Effector memory CD8-positive, alpha-beta T cell (primary cell): Measurements from ENCODE around the gene SNUPN.
"Not testable (repeated sequence)": the region's sequence is repeated elsewhere in the genome, so short reads cannot be mapped to it uniquely, and the experiment has no call there.

ENCODE experiments used
- ATAC-seq: fragments of 150-1000 bp; cut with Tn5 transposase; replicated peaks from 2 replicates; pipeline ENCODE4 v1.10.0; 2021; ENCODE audit warnings: mild to moderate bottlenecking, moderate library complexity
- DNase-seq, 3 experiments: peaks; one replicate each; pipeline ENCODE4 v3.0.0; 2021
- H3K27ac Mint-ChIP-seq, 2 donors: one replicate each; pipeline ENCODE4 v1.8.0; 2022; ENCODE audit warnings: mild to moderate bottlenecking in 2 of 2, mixed read lengths in 2 of 2, moderate library complexity in 2 of 2
- H3K27me3 Mint-ChIP-seq, 2 donors: one replicate each; pipeline ENCODE4 v1.8.0; 2022; ENCODE audit warnings: mixed read lengths in 2 of 2
- H3K36me3 Mint-ChIP-seq: one replicate; pipeline ENCODE4 v1.8.0; 2022; ENCODE audit warnings: mild to moderate bottlenecking, moderate library complexity, mixed read lengths; ENCODE audit not compliant: insufficient read depth
- H3K4me1 Mint-ChIP-seq, 2 donors: one replicate each; pipeline ENCODE4 v1.8.0; 2022; ENCODE audit warnings: low read depth in 2 of 2, mixed read lengths in 2 of 2
- H3K4me3 Mint-ChIP-seq, 2 donors: one replicate each; pipeline ENCODE4 v1.8.0; 2022; ENCODE audit warnings: mild to moderate bottlenecking in 2 of 2, mixed read lengths in 2 of 2, moderate library complexity in 2 of 2
- H3K9me3 Mint-ChIP-seq, 2 donors: one replicate each; pipeline ENCODE4 v1.8.0; 2022; ENCODE audit warnings: mixed read lengths in 2 of 2

SNUPN gene

GRCh38 chr15:75577401-75578172 lies 47.9 kb downstream of the SNUPN start:
- H3K4me1 Mint-ChIP-seq: peaks cover 27 to 34% of the 10 kb centered on the region in 2 donors
- no peak for DNase-seq

GRCh38 chr15:75573648-75574384 lies 51.7 kb downstream of the SNUPN start:
- peak overlapping the region in 1 of 2 donors; percentile 9 for H3K4me3 Mint-ChIP-seq

More at GRCh38 chr15:75577401-75578172, 47.9 kb downstream of the SNUPN start:
- ATAC-seq: no peak
- H3K27ac Mint-ChIP-seq: peak overlapping the region; percentile 94 to 97
- H3K4me3 Mint-ChIP-seq: peak overlapping the region; percentile 95 to 97
- peaks cover 6% of the 10 kb centered on the region for H3K36me3 Mint-ChIP-seq
- H3K27me3 Mint-ChIP-seq: no peaks in the 10 kb centered on the region
- no peaks in the 10 kb centered on the region for H3K9me3 Mint-ChIP-seq

DNA sequence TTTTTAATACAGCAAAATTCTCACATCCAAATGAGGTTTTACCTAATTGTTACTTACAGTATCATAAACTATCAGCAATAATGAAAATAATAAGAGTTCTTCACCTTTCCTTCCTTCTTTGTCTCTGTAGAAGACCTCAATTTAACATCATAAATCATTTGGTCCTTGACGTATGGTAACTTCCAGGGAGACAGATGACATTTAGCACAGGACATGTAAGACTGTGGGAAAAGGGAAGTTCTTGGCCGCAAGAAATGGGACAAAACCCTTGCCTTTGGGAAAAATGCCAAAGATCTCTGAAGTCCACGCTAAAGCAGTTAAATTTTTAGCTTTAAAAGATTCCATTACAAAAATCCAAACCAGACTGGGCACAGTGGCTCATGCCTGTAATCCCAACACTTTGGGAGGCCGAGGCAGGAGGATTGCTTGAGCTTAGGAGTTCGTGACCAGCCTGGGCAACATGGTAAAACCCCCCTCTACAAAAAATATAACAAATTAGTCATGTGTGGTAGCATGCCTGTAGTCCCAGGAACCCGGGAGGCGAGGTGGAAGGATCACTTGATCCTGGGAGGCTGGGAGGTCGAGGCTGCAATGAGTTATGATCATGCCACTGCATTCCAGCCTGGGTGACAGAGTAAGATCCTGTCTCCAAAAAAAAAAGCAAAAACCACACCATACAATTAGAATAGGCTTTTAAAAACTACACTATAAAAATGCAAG lies 55.2 kb downstream of the SNUPN start:
- Mint-ChIP-seq H3K9me3 (no peaks in the 10 kb centered on the region), H3K27me3 (no peaks in the 10 kb centered on the region), H3K27ac (no peak overlapping the region), H3K4me1 (peaks cover 18 to 37% of the 10 kb centered on the region in 2 donors), H3K36me3 (peaks cover 9% of the 10 kb centered on the region), H3K4me3 (no peak overlapping the region)
- ATAC-seq: no peak
- no peak for DNase-seq

More at GRCh38 chr15:75573648-75574384, 51.7 kb downstream of the SNUPN start:
- Mint-ChIP-seq H3K27me3 (no peaks in the 10 kb centered on the region), H3K36me3 (peaks cover 11% of the 10 kb centered on the region), H3K27ac (peak overlapping the region; percentile 1 to 4), H3K4me1 (peaks cover 27 to 36% of the 10 kb centered on the region in 2 donors), H3K9me3 (no peaks in the 10 kb centered on the region)
- ATAC-seq (no peak), DNase-seq (no peak)

GRCh38 chr15:75565062-75565970 lies 60.2 kb downstream of the SNUPN start:
- H3K36me3 Mint-ChIP-seq: peaks cover 11% of the 10 kb centered on the region
- H3K27ac Mint-ChIP-seq: peak overlapping the region in 1 of 2 donors; percentile 60
- no peaks in the 10 kb centered on the region for H3K9me3 Mint-ChIP-seq
- no peaks in the 10 kb centered on the region for H3K27me3 Mint-ChIP-seq
- ATAC-seq (no peak), DNase-seq (no peak)
- H3K4me1 Mint-ChIP-seq: peaks cover 3 to 27% of the 10 kb centered on the region in 2 donors
- no peak overlapping the region for H3K4me3 Mint-ChIP-seq

DNA sequence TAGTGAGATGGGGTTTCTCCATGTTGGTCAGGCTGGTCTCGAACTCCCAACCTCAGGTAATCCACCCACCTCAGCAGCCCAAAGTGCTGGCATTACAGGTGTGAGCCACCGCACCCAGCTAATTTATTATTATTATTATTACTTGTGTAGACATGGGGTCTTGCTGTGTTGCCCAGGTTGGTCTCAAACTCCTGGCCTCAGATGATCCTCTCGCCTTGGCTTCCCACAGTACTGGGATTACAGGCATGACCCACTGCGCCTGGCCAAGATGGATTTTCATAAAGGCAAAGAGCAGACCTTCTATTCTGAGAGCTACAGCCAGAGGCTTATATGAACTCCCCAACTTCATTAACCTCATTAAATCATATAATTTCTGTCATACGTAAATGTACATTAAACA lies 63.6 kb downstream of the SNUPN start:
- Mint-ChIP-seq H3K36me3 (peaks cover 9% of the 10 kb centered on the region), H3K9me3 (no peaks in the 10 kb centered on the region), H3K27ac (no peak overlapping the region), H3K27me3 (no peaks in the 10 kb centered on the region), H3K4me3 (no peak overlapping the region), H3K4me1 (peaks cover 3 to 20% of the 10 kb centered on the region in 2 donors)
- no peak for DNase-seq
- ATAC-seq: no peak

GRCh38 chr15:75559360-75559759 lies 66.2 kb downstream of the SNUPN start:
- H3K36me3 Mint-ChIP-seq, H3K27me3 Mint-ChIP-seq, H3K4me3 Mint-ChIP-seq, H3K4me1 Mint-ChIP-seq, H3K27ac Mint-ChIP-seq, DNase-seq, ATAC-seq, H3K9me3 Mint-ChIP-seq: not testable (repeated sequence)

- H3K36me3 Mint-ChIP-seq, H3K9me3 Mint-ChIP-seq, H3K4me1 Mint-ChIP-seq, H3K4me3 Mint-ChIP-seq, H3K27me3 Mint-ChIP-seq, ATAC-seq, H3K27ac Mint-ChIP-seq, DNase-seq: not testable (repeated sequence)
Observed at GRCh38 chr15:75558955-75559354, 66.6 kb downstream of the SNUPN start.

DNA sequence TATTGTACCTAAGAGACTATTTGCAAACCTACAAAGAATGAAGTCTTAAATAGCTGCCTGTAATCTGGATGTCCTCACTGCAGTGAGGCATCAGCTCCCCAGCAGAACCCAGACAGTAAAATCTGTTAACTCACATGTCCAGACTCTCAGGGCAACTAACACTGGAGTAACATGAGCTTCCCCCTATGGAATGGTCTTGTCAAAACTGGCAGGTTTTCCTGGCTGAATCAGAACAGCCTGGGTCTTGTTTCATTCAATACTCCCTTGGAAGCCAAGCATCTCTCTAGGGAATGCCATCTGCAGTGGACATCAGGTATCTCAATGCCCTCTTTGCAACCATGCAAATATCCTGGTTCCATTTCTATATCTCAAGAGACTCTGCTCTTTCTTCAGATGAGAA lies 70.8 kb downstream of the SNUPN start:
- Mint-ChIP-seq H3K4me1 (peaks cover 4 to 12% of the 10 kb centered on the region in 2 donors), H3K36me3 (peaks cover 2% of the 10 kb centered on the region), H3K9me3 (no peaks in the 10 kb centered on the region), H3K4me3 (no peak overlapping the region), H3K27me3 (no peaks in the 10 kb centered on the region), H3K27ac (peak overlapping the region in 1 of 2 donors; percentile 58)
- ATAC-seq (no peak), DNase-seq (no peak)

DNA sequence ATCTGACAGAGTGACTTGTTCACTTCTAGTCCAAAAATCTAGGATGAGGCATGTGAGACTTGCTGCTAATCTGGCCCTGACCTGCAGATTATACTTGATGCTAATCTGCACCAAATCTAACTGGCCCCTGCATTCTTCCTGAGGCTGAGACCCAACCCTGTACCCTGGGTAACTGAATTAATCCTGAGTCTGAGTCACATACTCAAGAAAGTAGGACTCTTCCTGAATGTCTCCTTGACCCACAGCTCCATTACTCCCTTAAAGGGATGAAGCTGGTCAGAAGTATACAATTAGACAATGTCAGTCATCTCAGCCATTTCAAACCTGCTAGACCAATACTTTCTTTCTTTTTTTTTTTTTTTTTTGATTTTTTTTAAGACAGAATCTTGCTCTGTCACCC lies 71.9 kb downstream of the SNUPN start:
- Mint-ChIP-seq H3K27me3 (no peaks in the 10 kb centered on the region), H3K9me3 (no peaks in the 10 kb centered on the region), H3K4me3 (no peak overlapping the region), H3K36me3 (no peaks in the 10 kb centered on the region), H3K4me1 (peaks cover 4 to 12% of the 10 kb centered on the region in 2 donors), H3K27ac (peak overlapping the region; percentile 6 to 36)
- ATAC-seq (no peak), DNase-seq (no peak)

DNA sequence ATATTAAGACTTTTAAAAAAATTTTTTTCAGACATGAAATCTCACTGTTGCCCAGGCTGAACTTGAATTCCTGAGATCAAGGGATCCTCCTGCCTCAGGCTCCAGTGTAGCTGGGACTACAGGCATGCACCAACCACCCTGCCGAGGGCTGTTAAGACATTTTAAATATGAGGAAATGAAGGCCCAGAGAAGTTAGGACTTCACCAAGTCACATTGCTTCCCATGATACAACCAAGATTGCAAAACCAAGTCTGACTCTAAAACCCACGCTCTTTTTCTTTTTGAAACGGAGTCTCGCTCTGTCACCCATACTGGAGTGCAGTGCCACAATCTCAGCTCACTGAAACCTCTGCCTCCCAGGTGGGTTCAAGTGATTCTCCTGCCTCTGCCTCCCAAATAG lies 74.4 kb downstream of the SNUPN start:
- Mint-ChIP-seq H3K36me3 (no peaks in the 10 kb centered on the region), H3K27ac (no peak overlapping the region), H3K4me1 (peaks cover 4 to 16% of the 10 kb centered on the region in 2 donors), H3K4me3 (no peak overlapping the region), H3K27me3 (no peaks in the 10 kb centered on the region), H3K9me3 (no peaks in the 10 kb centered on the region)
- no peak for ATAC-seq
- DNase-seq: no peak
